Measurements from ENCODE around the gene PARD6G. TPM values are rescaled to one million over a fixed set of nuclear protein-coding genes. Genes with fewer than 3 reads are reported as not detected.

The PARD6G gene
- total RNA-seq, 1 donor from 2014 or later = 28.3 TPM

DNA sequence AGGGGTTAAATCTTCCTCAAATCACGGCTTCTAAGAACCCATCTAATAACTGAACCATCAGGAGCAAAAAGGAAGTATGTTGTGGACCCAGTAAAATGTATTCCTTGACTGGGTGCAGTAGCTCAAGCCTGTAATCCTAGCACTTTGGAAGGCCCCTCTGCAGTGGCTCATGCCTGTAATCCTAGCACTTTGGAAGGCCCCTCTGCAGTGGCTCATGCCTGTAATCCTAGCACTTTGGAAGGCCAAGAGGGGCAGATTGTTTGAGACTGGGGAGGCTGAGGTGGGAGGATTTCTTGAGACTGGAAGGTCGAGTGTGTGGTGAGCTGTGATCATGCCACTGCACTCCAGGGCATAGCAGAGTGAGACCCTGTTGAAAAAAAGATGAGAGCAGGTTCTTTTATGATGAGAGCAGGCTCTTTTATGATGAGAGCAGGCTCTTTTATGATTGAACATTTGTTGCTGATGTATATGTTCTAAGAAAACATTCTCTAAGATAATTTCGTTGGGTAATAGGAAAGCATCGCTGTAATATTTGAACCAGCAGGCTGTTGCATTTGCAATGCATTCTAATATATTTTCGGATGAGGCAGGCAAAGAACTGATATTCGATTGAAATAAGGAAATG lies 3.5 kb upstream of the PARD6G start:
- Mint-ChIP-seq H3K27me3 (ENCODE audit: low read depth) (no peaks in the 10 kb centered on the region), H3K9me3 (no peaks in the 10 kb centered on the region), H3K4me1 (peaks cover 2% of the 10 kb centered on the region), H3K4me3 (peak overlapping the region; percentile 10), H3K27ac (ENCODE audit: unreplicated experiment) (no peak overlapping the region), H3K36me3 (ENCODE audit: low read depth) (peaks cover 2% of the 10 kb centered on the region)
- no peak for DNase-seq (ENCODE audit: low read depth, low spot score)
- TF ChIP-seq, protein P1, sequence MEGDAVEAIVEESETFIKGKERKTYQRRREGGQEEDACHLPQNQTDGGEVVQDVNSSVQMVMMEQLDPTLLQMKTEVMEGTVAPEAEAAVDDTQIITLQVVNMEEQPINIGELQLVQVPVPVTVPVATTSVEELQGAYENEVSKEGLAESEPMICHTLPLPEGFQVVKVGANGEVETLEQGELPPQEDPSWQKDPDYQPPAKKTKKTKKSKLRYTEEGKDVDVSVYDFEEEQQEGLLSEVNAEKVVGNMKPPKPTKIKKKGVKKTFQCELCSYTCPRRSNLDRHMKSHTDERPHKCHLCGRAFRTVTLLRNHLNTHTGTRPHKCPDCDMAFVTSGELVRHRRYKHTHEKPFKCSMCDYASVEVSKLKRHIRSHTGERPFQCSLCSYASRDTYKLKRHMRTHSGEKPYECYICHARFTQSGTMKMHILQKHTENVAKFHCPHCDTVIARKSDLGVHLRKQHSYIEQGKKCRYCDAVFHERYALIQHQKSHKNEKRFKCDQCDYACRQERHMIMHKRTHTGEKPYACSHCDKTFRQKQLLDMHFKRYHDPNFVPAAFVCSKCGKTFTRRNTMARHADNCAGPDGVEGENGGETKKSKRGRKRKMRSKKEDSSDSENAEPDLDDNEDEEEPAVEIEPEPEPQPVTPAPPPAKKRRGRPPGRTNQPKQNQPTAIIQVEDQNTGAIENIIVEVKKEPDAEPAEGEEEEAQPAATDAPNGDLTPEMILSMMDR (conservative IDR thresholded peaks at IDR 0.05) = no peak

DNA sequence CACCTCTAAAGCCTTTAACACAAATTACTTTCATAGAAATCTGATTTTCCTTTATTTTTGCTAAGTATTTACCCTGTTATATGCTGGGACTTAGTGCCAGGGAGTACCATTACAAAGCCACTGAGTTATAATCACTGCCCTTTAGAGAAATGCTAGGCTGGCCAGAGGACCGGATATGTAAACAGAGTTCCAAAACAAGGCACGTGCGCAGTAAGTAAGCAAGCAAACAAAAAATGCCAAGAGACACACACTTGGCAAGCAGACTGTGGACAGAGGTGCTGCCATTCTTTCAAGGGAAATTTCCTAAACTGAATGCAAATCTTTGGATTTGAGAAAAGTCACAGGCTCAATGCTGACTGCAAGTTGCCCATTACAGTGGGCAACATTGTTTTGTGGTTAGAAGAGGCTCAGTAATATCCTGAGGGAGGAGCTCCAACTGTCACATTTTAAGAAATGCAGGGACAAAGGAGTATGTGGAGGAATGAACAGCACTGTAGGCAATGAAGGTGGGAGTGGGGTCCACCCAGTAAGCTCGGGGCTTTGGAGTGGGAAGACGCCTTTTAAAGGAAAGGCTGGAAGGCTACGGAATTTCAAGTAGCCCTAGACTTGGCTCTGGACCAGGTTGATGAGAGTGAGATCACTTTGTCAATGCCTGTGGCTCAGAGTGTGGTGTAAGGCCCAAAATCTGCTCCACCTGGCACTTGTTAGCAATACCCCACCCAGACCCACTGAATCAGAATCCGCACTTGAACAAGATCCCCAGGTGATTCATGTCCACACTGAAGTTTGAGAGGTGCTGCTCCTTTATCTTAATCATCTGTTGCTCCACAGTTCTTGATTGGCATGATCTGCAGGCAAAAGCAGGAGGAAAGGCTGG lies 2.1 kb upstream of the PARD6G start:
- H3K36me3 Mint-ChIP-seq (ENCODE audit: low read depth) = peaks cover 2% of the 10 kb centered on the region
- DNase-seq (ENCODE audit: low read depth, low spot score) = no peak
- no peak overlapping the region for H3K27ac Mint-ChIP-seq (ENCODE audit: unreplicated experiment)
- TF ChIP-seq, protein P1 (conservative IDR thresholded peaks at IDR 0.05) = no peak
- peak overlapping the region; percentile 83 for H3K4me3 Mint-ChIP-seq
- no peaks in the 10 kb centered on the region for H3K9me3 Mint-ChIP-seq
- no peaks in the 10 kb centered on the region for H3K27me3 Mint-ChIP-seq (ENCODE audit: low read depth)
- peaks cover 10% of the 10 kb centered on the region for H3K4me1 Mint-ChIP-seq

DNA sequence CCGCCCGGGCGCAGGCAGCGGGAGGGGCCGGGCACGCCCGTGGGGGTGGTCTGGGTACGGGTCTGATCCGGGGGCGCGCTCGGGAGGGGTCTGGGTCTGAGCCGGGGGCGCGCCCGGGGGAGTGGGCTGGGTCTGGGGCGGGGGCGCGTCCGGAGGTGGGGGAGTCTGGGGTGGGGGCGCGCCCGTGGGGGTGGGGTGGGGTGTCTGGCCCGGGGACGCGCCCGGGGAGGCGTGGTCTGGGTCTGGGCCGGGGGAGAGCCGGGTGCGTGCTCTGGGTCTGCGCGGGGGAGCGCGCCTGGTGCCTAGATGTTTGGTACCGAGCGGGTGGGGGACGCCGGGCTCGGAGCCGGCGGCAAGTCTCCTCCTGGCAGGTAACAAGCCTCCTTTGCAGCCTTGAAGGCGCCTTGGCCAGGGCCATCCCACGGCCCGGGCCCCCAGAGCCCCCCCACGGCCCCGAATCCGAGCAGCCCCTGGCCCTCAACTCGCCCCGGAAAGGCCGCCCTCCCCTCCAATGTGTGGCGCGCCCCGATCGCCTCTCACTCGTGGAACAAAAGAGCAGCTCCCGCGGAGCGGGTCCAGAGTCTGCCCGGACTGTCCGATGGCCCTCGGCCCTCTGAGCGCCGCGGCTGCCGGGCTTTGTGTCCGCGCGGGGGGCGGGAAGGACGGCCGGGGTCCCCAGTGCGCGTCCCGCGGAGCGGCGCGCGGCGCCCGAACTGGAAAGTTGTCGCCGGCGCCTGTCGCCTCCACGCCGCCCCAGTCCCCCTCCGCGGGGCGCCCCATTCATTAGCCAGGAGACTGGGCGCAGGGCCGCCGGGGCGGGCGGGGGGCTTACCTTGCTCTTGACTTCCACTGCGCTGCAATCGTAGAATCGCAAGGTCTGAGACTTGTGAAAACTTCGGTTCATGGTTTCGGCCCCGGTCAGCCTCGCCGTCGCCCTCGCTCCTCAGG lies 595 bp downstream of the PARD6G start:
- TF ChIP-seq, protein P1 (conservative IDR thresholded peaks at IDR 0.05) = no peak
- H3K36me3 Mint-ChIP-seq (ENCODE audit: low read depth) = no peaks in the 10 kb centered on the region
- peak overlapping the region; percentile 93 for H3K4me3 Mint-ChIP-seq
- H3K9me3 Mint-ChIP-seq = no peaks in the 10 kb centered on the region
- peaks cover 10% of the 10 kb centered on the region for H3K4me1 Mint-ChIP-seq
- H3K27ac Mint-ChIP-seq (ENCODE audit: unreplicated experiment) = no peak overlapping the region
- no peaks in the 10 kb centered on the region for H3K27me3 Mint-ChIP-seq (ENCODE audit: low read depth)
- peak; percentile 45 for DNase-seq (ENCODE audit: low read depth, low spot score)

DNA sequence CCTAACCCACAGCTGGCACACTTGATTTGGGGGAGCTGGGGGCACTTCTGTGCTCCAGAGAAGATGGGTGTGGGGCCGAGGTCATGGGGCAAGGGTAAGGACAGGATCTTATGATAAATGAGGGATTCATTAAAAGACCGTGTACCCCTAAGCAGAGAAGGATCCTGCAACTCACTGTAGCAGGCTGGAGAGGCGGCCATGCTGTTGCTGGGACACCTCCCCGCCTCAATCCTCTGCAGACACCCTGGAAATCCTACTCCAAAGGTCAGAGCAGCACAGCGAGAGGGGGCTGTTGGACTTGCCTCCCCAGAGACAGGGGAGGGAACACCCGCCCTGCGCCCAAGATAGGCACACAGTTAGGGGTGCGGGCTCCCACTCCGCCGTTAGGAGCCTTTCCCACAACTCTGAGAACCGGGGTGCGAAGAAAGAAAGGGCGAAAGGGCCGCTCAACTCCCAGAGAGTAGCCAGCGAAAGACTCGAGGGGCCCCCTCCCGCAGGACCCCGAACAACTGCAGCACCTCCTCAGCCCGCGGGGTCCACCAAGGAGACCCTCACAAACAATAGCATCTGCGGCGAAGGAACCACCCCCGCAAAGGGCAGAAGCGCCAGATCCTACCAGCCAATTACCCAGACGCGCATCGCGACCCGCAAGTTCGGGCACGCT lies 1.4 kb downstream of the PARD6G start:
- DNase-seq (ENCODE audit: low read depth, low spot score) = no peak
- H3K27ac Mint-ChIP-seq (ENCODE audit: unreplicated experiment) = peak overlapping the region; percentile 27

More for the DNA sequence above, 1.4 kb downstream of the PARD6G start:
- H3K36me3 Mint-ChIP-seq (ENCODE audit: low read depth) = no peaks in the 10 kb centered on the region
- H3K9me3 Mint-ChIP-seq = no peaks in the 10 kb centered on the region
- H3K4me1 Mint-ChIP-seq = peaks cover 10% of the 10 kb centered on the region
- H3K27me3 Mint-ChIP-seq (ENCODE audit: low read depth) = no peaks in the 10 kb centered on the region
- TF ChIP-seq, protein P1 (conservative IDR thresholded peaks at IDR 0.05) = no peak
- peak overlapping the region; percentile 93 for H3K4me3 Mint-ChIP-seq
